HL-60 (cell line): ENCODE results near the gene TRAPPC1.

Source experiments
- DNase-seq, 2 experiments: peaks; one replicate each; pipeline ENCODE4 v3.0.0-alpha.2; 2010 to 2020; ENCODE audit warnings: low read depth in 1 of 2, low spot score in 1 of 2
- H3K27ac ChIP-seq: fragments of 250-450 bp; sonication (Bioruptor Pico); replicated peaks from 2 replicates; pipeline ENCODE4 v1.5.1; 2020; ENCODE audit warnings: mild to moderate bottlenecking, moderate library complexity
- H3K27me3 ChIP-seq: fragments of 250-450 bp; sonication (Bioruptor Pico); 2 replicates; pipeline ENCODE4 v1.5.1; 2021; ENCODE audit warnings: mild to moderate bottlenecking, moderate library complexity; ENCODE audit not compliant: insufficient read depth, poor library complexity, severe bottlenecking
- H3K4me3 ChIP-seq: replicated peaks from 2 replicates; pipeline ENCODE4 v1.5.1; 2011; ENCODE audit warnings: mild to moderate bottlenecking, control low read depth, low read length; ENCODE audit not compliant: insufficient read depth
- CTCF ChIP-seq: IDR thresholded peaks from one replicate; pipeline ENCODE4 v1.5.1; 2011; ENCODE audit warnings: low read length, control low read depth, inconsistent platforms; ENCODE audit not compliant: insufficient read depth
- GABPA ChIP-seq: IDR thresholded peaks from 2 replicates; pipeline ENCODE4 v1.6.1; 2012; ENCODE audit warnings: low read depth
- POLR2AphosphoS5 ChIP-seq: IDR thresholded peaks from 2 replicates; pipeline ENCODE4 v1.6.1; 2012; ENCODE audit warnings: low read depth
- REST ChIP-seq: IDR thresholded peaks from 2 replicates; pipeline ENCODE4 v1.6.1; 2012; ENCODE audit warnings: low read depth; ENCODE audit not compliant: insufficient replicate concordance
- SPI1 ChIP-seq: IDR thresholded peaks from 2 replicates; pipeline ENCODE4 v1.6.1; 2012; ENCODE audit warnings: low read depth, mild to moderate bottlenecking, borderline replicate concordance

Gene TRAPPC1

GRCh38 chr17:7916385-7916682 is 15.4 kb downstream of the TRAPPC1 start:
- DNase-seq = no peak
- Histone ChIP-seq H3K4me3 (0 out of 2 replicates have a peak overlapping the region, but pooled peaks have one; percentile 23), H3K27ac (peak overlapping the region; percentile 77; the same call in 1 of the 2 replicates), H3K27me3 (no peaks in the 10 kb centered on the region)
- TF ChIP-seq REST (no peak), CTCF (no peak), GABPA (no peak), POLR2AphosphoS5 (no peak), SPI1 (no peak)

- DNase-seq = peak; percentile 79 to 83
- Histone ChIP-seq H3K27ac (peak within 1 kb of the TSS; percentile 77), H3K4me3 (peak within 1 kb of the TSS; percentile 52), H3K27me3 (no peaks in the 10 kb centered on the region)
- TF ChIP-seq POLR2AphosphoS5 (0 out of 2 replicates have a peak, but pooled peaks have one; percentile 29), GABPA (no peak)
These were observed 15.9 kb downstream of the TRAPPC1 start, which contains the start of gene RNF227 for GRCh38 chr17:7915611-7916384. Gene RNF227, minus strand, starts transcription at chr17:7916289. Its CDS starts 94 bp downstream, at chr17:7916195.

GRCh38 chr17:7915179-7915610 is 16.6 kb downstream of the TRAPPC1 start:
- TF ChIP-seq SPI1 = no peak
- no peak for TF ChIP-seq POLR2AphosphoS5
- TF ChIP-seq CTCF = no peak
- TF ChIP-seq REST = no peak
- no peak for TF ChIP-seq GABPA
- no peak for DNase-seq

GRCh38 chr17:7912927-7913524 is 18.7 kb downstream of the TRAPPC1 start:
- no peaks in the 10 kb centered on the region for H3K27me3 ChIP-seq
- TF ChIP-seq CTCF (peak; percentile 36), SPI1 (no peak)
- DNase-seq = peak; percentile 49 to 60
- H3K27ac ChIP-seq = peak overlapping the region; percentile 53; the same call in 1 of the 2 replicates
- H3K4me3 ChIP-seq = no peak overlapping the region

More at GRCh38 chr17:7915179-7915610, 16.6 kb downstream of the TRAPPC1 start:
- Histone ChIP-seq H3K4me3 (peak overlapping the region; percentile 52), H3K27me3 (no peaks in the 10 kb centered on the region), H3K27ac (peak overlapping the region; percentile 77)
